ENCODE measurements around the gene ZNF273.

- TF ChIP-seq ELK1 (IDR thresholded peaks at IDR 0.05; ENCODE audit: low read depth, low read length), result no peak
- TF ChIP-seq, protein P1, sequence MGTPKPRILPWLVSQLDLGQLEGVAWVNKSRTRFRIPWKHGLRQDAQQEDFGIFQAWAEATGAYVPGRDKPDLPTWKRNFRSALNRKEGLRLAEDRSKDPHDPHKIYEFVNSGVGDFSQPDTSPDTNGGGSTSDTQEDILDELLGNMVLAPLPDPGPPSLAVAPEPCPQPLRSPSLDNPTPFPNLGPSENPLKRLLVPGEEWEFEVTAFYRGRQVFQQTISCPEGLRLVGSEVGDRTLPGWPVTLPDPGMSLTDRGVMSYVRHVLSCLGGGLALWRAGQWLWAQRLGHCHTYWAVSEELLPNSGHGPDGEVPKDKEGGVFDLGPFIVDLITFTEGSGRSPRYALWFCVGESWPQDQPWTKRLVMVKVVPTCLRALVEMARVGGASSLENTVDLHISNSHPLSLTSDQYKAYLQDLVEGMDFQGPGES (IDR thresholded peaks at IDR 0.05), result no peak
- TF ChIP-seq SREBF1 (IDR thresholded peaks at IDR 0.05; ENCODE audit: low read length), result no peak
- TF ChIP-seq CTCF (IDR thresholded peaks at IDR 0.05 in 2 of 3, conservative IDR thresholded peaks at IDR 0.05 in 1 of 3; ENCODE audit: control insufficient read depth in 2 of 3, extremely low read depth in 1 of 3, insufficient read depth in 1 of 3, low read depth in 3 of 3, low read length in 3 of 3), result no peak
- TF ChIP-seq SIN3A (IDR thresholded peaks at IDR 0.05; ENCODE audit: low read depth, low read length), result no peak
- TF ChIP-seq EP300 (IDR thresholded peaks at IDR 0.05; ENCODE audit: borderline replicate concordance in 1 of 2, control insufficient read depth in 1 of 2, low read depth in 2 of 2, low read length in 2 of 2), result no peak
- no peak for TF ChIP-seq USF2 (IDR thresholded peaks at IDR 0.05; ENCODE audit: borderline replicate concordance, low read depth, low read length)
- no peak for TF ChIP-seq CHD1 (IDR thresholded peaks at IDR 0.05; ENCODE audit: low read depth, low read length)
These were observed 27.2 kb upstream of the ZNF273 start for GRCh38 chr7:64875658-64876406.
